HG03354 (cell line): ENCODE measurements around the gene COL1A2.

Source experiments
- ATAC-seq: cut with Tn5 transposase; IDR thresholded peaks from one replicate; pipeline ENCODE4 v1.9.1; 2021; ENCODE audit warnings: mild to moderate bottlenecking; ENCODE audit not compliant: unreplicated experiment, poor library complexity, severe bottlenecking

Gene COL1A2

GRCh38 chr7:94394437-94395140 lies at the start of gene COL1A2:
COL1A2 (plus strand) TSS chr7:94394895; CDS start chr7:94395032, 137 bp downstream.
- ATAC-seq, result no peak

GRCh38 chr7:94345907-94346306 lies 48.8 kb upstream of the COL1A2 start:
- no peak for ATAC-seq

GRCh38 chr7:94348142-94348541 lies 46.6 kb upstream of the COL1A2 start:
- ATAC-seq, result no peak

- ATAC-seq, result no peak
Observed at GRCh38 chr7:94350734-94351133, 44.0 kb upstream of the COL1A2 start.

GRCh38 chr7:94351703-94352102 lies 43.0 kb upstream of the COL1A2 start:
- no peak for ATAC-seq

- ATAC-seq, result no peak
Observed at GRCh38 chr7:94352887-94353286, 41.8 kb upstream of the COL1A2 start.

- no peak for ATAC-seq
Observed at GRCh38 chr7:94354953-94355352, 39.7 kb upstream of the COL1A2 start.

GRCh38 chr7:94355454-94355853 lies 39.2 kb upstream of the COL1A2 start:
- ATAC-seq, result no peak

GRCh38 chr7:94357076-94357475 lies 37.6 kb upstream of the COL1A2 start:
- ATAC-seq, result no peak

GRCh38 chr7:94360926-94361325 lies 33.8 kb upstream of the COL1A2 start:
- ATAC-seq, result no peak

GRCh38 chr7:94362276-94362675 lies 32.4 kb upstream of the COL1A2 start:
- ATAC-seq, result no peak

GRCh38 chr7:94364816-94365215 lies 29.9 kb upstream of the COL1A2 start:
- ATAC-seq, result no peak

GRCh38 chr7:94366163-94366562 lies 28.5 kb upstream of the COL1A2 start:
- ATAC-seq, result no peak

GRCh38 chr7:94366832-94367231 lies 27.9 kb upstream of the COL1A2 start:
- ATAC-seq, result no peak

- ATAC-seq, result no peak
Observed at GRCh38 chr7:94367949-94368348, 26.7 kb upstream of the COL1A2 start.

GRCh38 chr7:94368371-94368791 lies 26.3 kb upstream of the COL1A2 start:
- no peak for ATAC-seq

GRCh38 chr7:94374231-94374630 lies 20.5 kb upstream of the COL1A2 start:
- ATAC-seq, result no peak

GRCh38 chr7:94374721-94375566 lies 19.8 kb upstream of the COL1A2 start:
- no peak for ATAC-seq

GRCh38 chr7:94375691-94376090 lies 19.0 kb upstream of the COL1A2 start:
- ATAC-seq, result no peak

GRCh38 chr7:94376281-94376680 lies 18.4 kb upstream of the COL1A2 start:
- ATAC-seq, result no peak

- ATAC-seq, result no peak
Observed at GRCh38 chr7:94378356-94378755, 16.3 kb upstream of the COL1A2 start.
